ENCODE results near the gene ARHGAP10. TPM values are rescaled to one million over a fixed set of nuclear protein-coding genes. Genes with fewer than 3 reads are reported as not detected.
A peak's percentile ranks its signal among the peaks of the same experiment; 100 is the strongest.

ARHGAP10 gene
- total RNA-seq, 6 experiments from 2014 or later = 5.5 to 13.3 (median 10.4) TPM

DNA sequence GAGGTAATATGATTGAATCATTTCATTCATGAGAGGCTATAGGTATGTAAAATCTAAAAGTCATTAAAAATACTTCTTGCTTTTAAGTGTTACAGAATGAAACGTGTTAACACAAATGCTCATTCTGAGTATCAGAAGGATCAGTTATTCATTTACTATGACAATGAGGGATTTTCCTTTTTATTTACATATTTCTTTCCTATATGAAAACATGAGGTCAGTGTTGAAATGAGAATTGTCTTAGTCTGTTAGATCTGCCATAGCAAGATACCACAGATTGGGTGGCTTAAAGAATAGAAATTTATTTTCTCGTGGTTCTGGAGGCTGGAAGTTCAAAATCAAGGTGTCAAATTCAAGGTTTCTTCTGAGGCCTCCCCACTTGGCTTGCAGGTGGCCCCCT lies 181.2 kb downstream of the ARHGAP10 start:
- Histone ChIP-seq H3K4me1 (peaks cover 0 to 7% (median 0%) of the 10 kb centered on the region in 4 donors), H3K4me3 (no peak overlapping the region), H3K27me3 (no peaks in the 10 kb centered on the region), H3K36me3 (no peaks in the 10 kb centered on the region), H3K9me3 (no peaks in the 10 kb centered on the region), H3K27ac (no peak overlapping the region)
- WGBS (ENCODE audit: insufficient coverage, low coverage, low lambda C conversion rate, missing lambda C conversion rate) = 77% methylated on average over 2 of the region's 2 CpGs
- no peak for TF ChIP-seq POLR2A (IDR thresholded peaks at IDR 0.05)
- TF ChIP-seq, protein P1, sequence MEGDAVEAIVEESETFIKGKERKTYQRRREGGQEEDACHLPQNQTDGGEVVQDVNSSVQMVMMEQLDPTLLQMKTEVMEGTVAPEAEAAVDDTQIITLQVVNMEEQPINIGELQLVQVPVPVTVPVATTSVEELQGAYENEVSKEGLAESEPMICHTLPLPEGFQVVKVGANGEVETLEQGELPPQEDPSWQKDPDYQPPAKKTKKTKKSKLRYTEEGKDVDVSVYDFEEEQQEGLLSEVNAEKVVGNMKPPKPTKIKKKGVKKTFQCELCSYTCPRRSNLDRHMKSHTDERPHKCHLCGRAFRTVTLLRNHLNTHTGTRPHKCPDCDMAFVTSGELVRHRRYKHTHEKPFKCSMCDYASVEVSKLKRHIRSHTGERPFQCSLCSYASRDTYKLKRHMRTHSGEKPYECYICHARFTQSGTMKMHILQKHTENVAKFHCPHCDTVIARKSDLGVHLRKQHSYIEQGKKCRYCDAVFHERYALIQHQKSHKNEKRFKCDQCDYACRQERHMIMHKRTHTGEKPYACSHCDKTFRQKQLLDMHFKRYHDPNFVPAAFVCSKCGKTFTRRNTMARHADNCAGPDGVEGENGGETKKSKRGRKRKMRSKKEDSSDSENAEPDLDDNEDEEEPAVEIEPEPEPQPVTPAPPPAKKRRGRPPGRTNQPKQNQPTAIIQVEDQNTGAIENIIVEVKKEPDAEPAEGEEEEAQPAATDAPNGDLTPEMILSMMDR (IDR thresholded peaks at IDR 0.05) = no peak
- intact Hi-C loops (cut with DNase I) = no loop called here
- DNase-seq (no peak), ATAC-seq (no peak)

GRCh38 chr4:147916351-147916750 lies 184.5 kb downstream of the ARHGAP10 start:
- no peaks in the 10 kb centered on the region for H3K36me3 ChIP-seq
- no peak overlapping the region for H3K27ac ChIP-seq
- no peaks in the 10 kb centered on the region for H3K27me3 ChIP-seq
- no peak for TF ChIP-seq POLR2A (IDR thresholded peaks at IDR 0.05)
- TF ChIP-seq, protein P1 (IDR thresholded peaks at IDR 0.05) = no peak
- H3K4me3 ChIP-seq = no peak overlapping the region
- H3K4me1 ChIP-seq = peaks cover 0 to 7% (median 0%) of the 10 kb centered on the region in 4 donors
- 30% methylated on average over 4 of the region's 4 CpGs for whole genome bisulfite sequencing (ENCODE audit: insufficient coverage, low coverage, low lambda C conversion rate, missing lambda C conversion rate)
- ATAC-seq (peak; percentile 75 to 93 (median 83)), DNase-seq (no peak)
- intact Hi-C loops (cut with DNase I) = no loop called here
- H3K9me3 ChIP-seq = no peaks in the 10 kb centered on the region

DNA sequence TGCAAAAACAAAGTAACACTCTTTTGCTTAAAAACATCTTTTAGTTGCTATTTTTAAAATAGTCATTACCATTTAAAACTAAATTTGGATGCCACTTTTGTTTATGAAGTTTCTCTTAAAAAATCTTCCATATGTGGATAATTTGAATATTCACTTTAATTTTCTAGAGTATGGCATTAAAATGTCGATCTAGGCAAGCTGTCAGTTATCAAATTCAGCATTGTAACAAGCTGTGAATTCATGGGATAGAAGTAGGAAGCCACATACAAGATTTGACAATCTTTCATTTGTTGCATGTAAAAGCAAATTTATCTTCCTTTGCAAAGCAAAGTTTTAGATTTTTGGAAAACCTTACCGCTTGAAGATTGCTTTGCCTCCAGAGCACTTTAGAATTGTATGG lies 191.5 kb downstream of the ARHGAP10 start:
- ATAC-seq (no peak), DNase-seq (no peak)
- no peaks in the 10 kb centered on the region for H3K36me3 ChIP-seq
- H3K4me3 ChIP-seq = no peak overlapping the region
- H3K27me3 ChIP-seq = no peaks in the 10 kb centered on the region
- no peaks in the 10 kb centered on the region for H3K9me3 ChIP-seq
- no peak for TF ChIP-seq POLR2A (IDR thresholded peaks at IDR 0.05)
- TF ChIP-seq, protein P1 (IDR thresholded peaks at IDR 0.05) = no peak
- H3K4me1 ChIP-seq = no peaks in the 10 kb centered on the region
- 85% methylated on average over 2 of the region's 2 CpGs for WGBS (ENCODE audit: insufficient coverage, low coverage, low lambda C conversion rate, missing lambda C conversion rate)
- H3K27ac ChIP-seq = no peak overlapping the region
- intact Hi-C loops (cut with DNase I) = no loop called here

- 75% methylated on average over 4 of the region's 4 CpGs for WGBS (ENCODE audit: insufficient coverage, low coverage, low lambda C conversion rate, missing lambda C conversion rate)
- no peak overlapping the region for H3K4me3 ChIP-seq
Measured at GRCh38 chr4:147923854-147924253, 192.0 kb downstream of the ARHGAP10 start.

More at GRCh38 chr4:147923854-147924253, 192.0 kb downstream of the ARHGAP10 start:
- Histone ChIP-seq H3K27ac (no peak overlapping the region), H3K36me3 (no peaks in the 10 kb centered on the region), H3K4me1 (no peaks in the 10 kb centered on the region), H3K27me3 (no peaks in the 10 kb centered on the region), H3K9me3 (no peaks in the 10 kb centered on the region)
- ATAC-seq = no peak
- DNase-seq = no peak
- intact Hi-C loops (cut with DNase I) = no loop called here
- TF ChIP-seq POLR2A (IDR thresholded peaks at IDR 0.05) = no peak
- TF ChIP-seq, protein P1 (IDR thresholded peaks at IDR 0.05) = no peak

Measured in right lobe of liver (tissue), 6 donors.